Activated naive CD8-positive, alpha-beta T cell treated with anti-CD3 and anti-CD28 coated beads for 36 hours (primary cell): ENCODE results near the gene CNN3. TPM values are rescaled to one million over a fixed set of nuclear protein-coding genes. Genes with fewer than 3 reads are reported as not detected.

Source experiments
- DNase-seq: peaks from one replicate; pipeline ENCODE4 v3.0.0; 2021
- H3K27ac Mint-ChIP-seq: one replicate; pipeline ENCODE4 v1.8.0; 2022; ENCODE audit warnings: mild to moderate bottlenecking, moderate library complexity, mixed read lengths
- H3K27me3 Mint-ChIP-seq: one replicate; pipeline ENCODE4 v1.8.0; 2022; ENCODE audit warnings: mild to moderate bottlenecking, mixed read lengths
- H3K36me3 Mint-ChIP-seq: one replicate; pipeline ENCODE4 v1.8.0; 2021; ENCODE audit warnings: mild to moderate bottlenecking, mixed read lengths
- H3K4me1 Mint-ChIP-seq: one replicate; pipeline ENCODE4 v1.8.0; 2021; ENCODE audit warnings: mixed read lengths
- H3K4me3 Mint-ChIP-seq: one replicate; pipeline ENCODE4 v1.8.0; 2022; ENCODE audit warnings: mild to moderate bottlenecking, moderate library complexity, mixed read lengths
- H3K9me3 Mint-ChIP-seq: one replicate; pipeline ENCODE4 v1.8.0; 2022; ENCODE audit warnings: mixed read lengths
- total RNA-seq, 2 experiments: library from RNA; stranded (reverse); gene quantifications; one replicate each; pipeline ENCODE4 v1.2.3, GENCODE V29; 2021

CNN3 gene
- total RNA-seq, 2 experiments from 2014 or later = 12.9 to 15.2 TPM

- no peak for DNase-seq
- no peaks in the 10 kb centered on the region for H3K9me3 Mint-ChIP-seq
- H3K4me1 Mint-ChIP-seq = peaks cover 22% of the 10 kb centered on the region
- H3K4me3 Mint-ChIP-seq = no peak overlapping the region
- no peak overlapping the region for H3K27ac Mint-ChIP-seq
- H3K36me3 Mint-ChIP-seq = no peaks in the 10 kb centered on the region
- H3K27me3 Mint-ChIP-seq = peaks cover 7% of the 10 kb centered on the region
These were observed 6.8 kb downstream of the CNN3 start for GRCh38 chr1:94920061-94920460.

GRCh38 chr1:94919241-94920030, 7.5 kb downstream of the CNN3 start:
- peaks cover 7% of the 10 kb centered on the region for H3K27me3 Mint-ChIP-seq

GRCh38 chr1:94917251-94917650, 9.7 kb downstream of the CNN3 start:
- Mint-ChIP-seq H3K4me1 (peaks cover 21% of the 10 kb centered on the region), H3K27me3 (peaks cover 3% of the 10 kb centered on the region), H3K9me3 (no peaks in the 10 kb centered on the region), H3K36me3 (no peaks in the 10 kb centered on the region), H3K27ac (no peak overlapping the region), H3K4me3 (no peak overlapping the region)
- DNase-seq = no peak

More at GRCh38 chr1:94919241-94920030, 7.5 kb downstream of the CNN3 start:
- Mint-ChIP-seq H3K4me1 (peaks cover 19% of the 10 kb centered on the region), H3K36me3 (no peaks in the 10 kb centered on the region), H3K27ac (no peak overlapping the region), H3K9me3 (no peaks in the 10 kb centered on the region), H3K4me3 (no peak overlapping the region)
- DNase-seq = no peak

- Mint-ChIP-seq H3K36me3 (peaks cover 3% of the 10 kb centered on the region), H3K4me3 (no peak overlapping the region), H3K27ac (no peak overlapping the region), H3K4me1 (peaks cover 11% of the 10 kb centered on the region), H3K27me3 (no peaks in the 10 kb centered on the region), H3K9me3 (no peaks in the 10 kb centered on the region)
- no peak for DNase-seq
These were observed 14.4 kb downstream of the CNN3 start for GRCh38 chr1:94912263-94913184.

- Mint-ChIP-seq H3K4me3 (no peak overlapping the region), H3K4me1 (peaks cover 8% of the 10 kb centered on the region), H3K9me3 (no peaks in the 10 kb centered on the region), H3K36me3 (peaks cover 3% of the 10 kb centered on the region), H3K27me3 (no peaks in the 10 kb centered on the region), H3K27ac (no peak overlapping the region)
- DNase-seq = no peak
These were observed 17.4 kb downstream of the CNN3 start for GRCh38 chr1:94909486-94909885.

DNA sequence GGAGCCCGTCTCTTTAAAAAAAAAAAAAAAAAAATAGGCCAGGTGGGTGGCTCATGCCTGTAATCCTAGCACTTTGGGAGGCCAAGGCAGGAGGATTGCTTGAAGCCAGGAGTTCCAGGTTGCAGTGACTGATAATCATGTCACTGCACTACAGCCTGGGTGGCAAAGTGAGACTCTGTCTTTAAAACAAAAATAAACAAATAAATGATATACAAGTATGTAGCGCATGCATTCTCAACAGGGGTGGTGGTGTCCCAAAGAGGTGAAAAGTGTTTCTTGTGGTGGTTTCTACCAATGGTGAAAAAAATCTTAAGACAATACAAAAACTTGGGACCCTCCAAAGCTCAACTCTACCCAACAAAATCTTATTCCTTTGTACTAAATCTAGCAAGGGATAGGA, 17.9 kb downstream of the CNN3 start:
- no peak for DNase-seq
- Mint-ChIP-seq H3K36me3 (peaks cover 3% of the 10 kb centered on the region), H3K4me1 (peaks cover 5% of the 10 kb centered on the region), H3K27ac (no peak overlapping the region), H3K4me3 (no peak overlapping the region), H3K27me3 (no peaks in the 10 kb centered on the region), H3K9me3 (no peaks in the 10 kb centered on the region)

DNA sequence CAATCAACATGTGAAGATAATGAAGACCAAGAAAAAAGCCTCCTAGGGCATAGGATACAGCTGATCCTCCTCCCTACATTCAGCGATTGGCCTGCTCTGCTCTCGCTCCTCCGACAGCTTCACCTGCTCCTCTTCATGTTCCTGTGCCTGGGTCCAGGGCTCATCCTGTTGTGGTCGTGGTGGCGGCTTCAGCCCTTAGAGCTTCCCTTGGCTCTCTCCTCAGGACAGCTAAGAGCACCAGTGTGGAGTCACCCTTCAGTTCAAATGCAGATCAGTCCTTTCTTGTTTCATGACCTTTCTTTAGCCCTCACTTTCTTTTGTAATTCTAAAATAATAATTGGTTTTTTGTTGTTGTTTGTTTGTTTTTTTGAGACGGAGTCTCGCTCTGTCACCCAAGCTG, 18.7 kb downstream of the CNN3 start:
- no peak overlapping the region for H3K4me3 Mint-ChIP-seq
- no peaks in the 10 kb centered on the region for H3K27me3 Mint-ChIP-seq
- no peaks in the 10 kb centered on the region for H3K4me1 Mint-ChIP-seq
- no peaks in the 10 kb centered on the region for H3K9me3 Mint-ChIP-seq
- no peak for DNase-seq
- H3K27ac Mint-ChIP-seq = no peak overlapping the region
- peaks cover 3% of the 10 kb centered on the region for H3K36me3 Mint-ChIP-seq

GRCh38 chr1:94907136-94907535, 19.8 kb downstream of the CNN3 start:
- Mint-ChIP-seq H3K27ac (no peak overlapping the region), H3K4me1 (no peaks in the 10 kb centered on the region), H3K4me3 (no peak overlapping the region), H3K27me3 (no peaks in the 10 kb centered on the region), H3K9me3 (no peaks in the 10 kb centered on the region), H3K36me3 (peaks cover 3% of the 10 kb centered on the region)
- DNase-seq = no peak

DNA sequence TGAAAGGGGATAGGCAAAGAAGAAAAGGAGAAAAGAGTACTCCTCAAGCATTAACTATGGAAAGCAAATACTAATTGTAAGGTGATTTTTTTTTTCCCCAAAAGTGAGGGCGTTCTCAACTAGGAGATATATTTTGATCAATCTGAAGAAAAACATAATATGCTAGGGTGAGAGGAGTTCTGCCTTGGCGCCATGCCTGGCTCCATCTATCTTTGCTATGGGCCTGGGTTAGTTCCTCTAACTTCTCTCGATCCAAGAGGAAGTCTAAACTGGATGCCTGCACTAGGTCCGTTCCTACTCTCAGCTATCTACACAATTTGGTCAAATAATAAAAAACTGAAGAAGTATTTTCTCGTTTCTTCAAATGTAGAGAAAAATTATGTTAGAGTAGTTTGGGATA, 20.5 kb downstream of the CNN3 start:
- H3K27me3 Mint-ChIP-seq = no peaks in the 10 kb centered on the region
- no peaks in the 10 kb centered on the region for H3K4me1 Mint-ChIP-seq
- peaks cover 3% of the 10 kb centered on the region for H3K36me3 Mint-ChIP-seq
- no peaks in the 10 kb centered on the region for H3K9me3 Mint-ChIP-seq
- no peak for DNase-seq
- H3K4me3 Mint-ChIP-seq = no peak overlapping the region
- no peak overlapping the region for H3K27ac Mint-ChIP-seq

GRCh38 chr1:94905207-94905606, 21.7 kb downstream of the CNN3 start:
- Mint-ChIP-seq H3K4me1 (no peaks in the 10 kb centered on the region), H3K4me3 (no peak overlapping the region), H3K36me3 (peaks cover 3% of the 10 kb centered on the region), H3K9me3 (no peaks in the 10 kb centered on the region), H3K27ac (no peak overlapping the region), H3K27me3 (no peaks in the 10 kb centered on the region)
- no peak for DNase-seq

GRCh38 chr1:94903280-94904009, 23.5 kb downstream of the CNN3 start:
- Mint-ChIP-seq H3K27me3 (no peaks in the 10 kb centered on the region), H3K9me3 (no peaks in the 10 kb centered on the region), H3K4me3 (no peak overlapping the region), H3K4me1 (no peaks in the 10 kb centered on the region), H3K27ac (no peak overlapping the region), H3K36me3 (no peaks in the 10 kb centered on the region)
- DNase-seq = no peak

DNA sequence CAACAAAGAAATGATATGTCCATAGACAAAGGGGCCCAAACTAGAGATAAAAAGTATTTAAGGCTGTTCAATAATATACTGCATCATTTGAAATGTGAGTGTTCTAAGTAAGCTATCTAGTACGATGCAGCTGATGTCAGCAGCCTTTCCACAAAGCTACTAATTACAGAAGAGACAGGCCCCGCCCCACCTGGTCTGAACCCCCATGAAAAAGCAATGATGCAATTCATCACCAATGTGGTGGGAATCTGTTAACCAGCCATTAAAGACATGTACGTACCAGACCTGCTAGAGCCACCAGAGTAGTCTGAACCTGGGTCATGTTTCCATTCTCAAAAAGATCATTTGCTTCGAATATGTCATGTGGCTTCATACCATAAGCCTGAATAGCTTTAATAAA, 25.1 kb downstream of the CNN3 start:
- Mint-ChIP-seq H3K27ac (no peak overlapping the region), H3K4me1 (no peaks in the 10 kb centered on the region), H3K36me3 (peaks cover 3% of the 10 kb centered on the region), H3K27me3 (no peaks in the 10 kb centered on the region), H3K9me3 (no peaks in the 10 kb centered on the region), H3K4me3 (no peak overlapping the region)
- DNase-seq = no peak

DNA sequence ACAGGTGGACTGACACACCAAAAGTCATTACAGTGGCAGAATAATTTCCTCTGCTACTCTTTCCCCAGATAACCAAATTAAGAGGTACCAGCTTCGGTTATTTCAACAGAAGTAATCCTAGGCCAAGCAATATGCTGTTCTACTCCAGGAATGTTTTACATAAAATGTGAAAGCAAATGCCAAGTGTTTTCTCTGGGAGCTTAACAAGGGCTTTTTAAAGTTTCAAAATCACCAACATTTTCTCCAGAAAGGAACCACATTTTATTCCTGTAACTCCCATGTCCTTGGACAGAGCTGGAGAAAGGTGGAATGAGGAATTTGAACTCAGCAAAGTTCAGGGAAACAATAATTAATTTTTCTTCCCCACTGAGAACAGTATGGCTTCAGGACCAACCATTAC, 27.2 kb downstream of the CNN3 start:
- no peaks in the 10 kb centered on the region for H3K9me3 Mint-ChIP-seq
- peaks cover 5% of the 10 kb centered on the region for H3K36me3 Mint-ChIP-seq
- no peak overlapping the region for H3K4me3 Mint-ChIP-seq
- no peaks in the 10 kb centered on the region for H3K4me1 Mint-ChIP-seq
- H3K27ac Mint-ChIP-seq = no peak overlapping the region
- DNase-seq = no peak
- no peaks in the 10 kb centered on the region for H3K27me3 Mint-ChIP-seq

- Mint-ChIP-seq H3K4me1 (no peaks in the 10 kb centered on the region), H3K36me3 (peaks cover 5% of the 10 kb centered on the region), H3K27ac (no peak overlapping the region), H3K9me3 (no peaks in the 10 kb centered on the region), H3K27me3 (no peaks in the 10 kb centered on the region), H3K4me3 (no peak overlapping the region)
- DNase-seq = no peak
These were observed 28.2 kb downstream of the CNN3 start for GRCh38 chr1:94898491-94899385.
